Measurements from ENCODE around the gene LDAH.

DNA sequence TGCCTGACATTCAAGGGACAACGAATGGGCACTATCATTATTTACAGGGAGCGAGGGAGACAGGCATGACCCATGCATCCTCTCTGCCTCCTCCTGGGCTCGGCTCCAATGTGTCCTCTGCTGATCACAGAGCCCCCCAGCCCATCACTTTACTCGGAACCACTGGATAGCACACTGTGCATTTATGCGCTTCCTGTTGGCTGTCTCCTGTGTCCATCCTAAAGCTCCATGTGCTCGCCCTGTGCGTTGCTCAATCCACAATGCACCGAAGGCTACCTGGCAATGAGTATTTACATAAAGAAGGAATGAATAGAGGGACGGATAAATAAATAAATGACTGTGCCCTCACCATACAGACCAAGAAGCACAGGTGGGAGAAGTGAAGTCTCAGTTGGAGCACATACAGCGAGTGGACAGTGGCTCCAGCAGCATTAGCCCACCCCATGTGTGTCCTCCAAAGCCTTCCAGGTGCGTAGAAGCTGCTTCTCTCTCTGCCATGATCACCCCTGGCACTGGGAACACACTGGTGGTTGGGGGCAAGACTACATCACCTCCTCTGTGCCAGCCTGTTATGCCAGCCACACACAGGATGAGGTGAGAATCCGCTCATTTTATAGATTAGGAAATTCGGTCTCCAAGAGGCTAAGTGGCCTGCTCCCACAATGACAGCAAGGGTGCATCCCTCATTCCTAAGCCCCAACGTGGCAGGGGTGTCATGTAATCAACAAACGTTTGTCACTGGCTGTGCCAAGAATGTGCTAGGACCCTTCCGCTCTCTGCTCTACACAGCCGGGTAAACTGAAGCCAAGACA, 158.3 kb downstream of the LDAH start:
- TF ChIP-seq JUNB (IDR thresholded peaks at IDR 0.05), result no peak
- TF ChIP-seq, protein P1, sequence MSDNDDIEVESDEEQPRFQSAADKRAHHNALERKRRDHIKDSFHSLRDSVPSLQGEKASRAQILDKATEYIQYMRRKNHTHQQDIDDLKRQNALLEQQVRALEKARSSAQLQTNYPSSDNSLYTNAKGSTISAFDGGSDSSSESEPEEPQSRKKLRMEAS (IDR thresholded peaks at IDR 0.05), result no peak

Data from A549 (cell line).